Parathyroid adenoma (tissue), 2 donors: ENCODE results near the gene RASA3.

ENCODE experiments used
- H2AFZ ChIP-seq: fragments of 300-600 bp; sonication (generic); one replicate; pipeline ENCODE4 v1.7.0; 2017; ENCODE audit warnings: antibody characterized with exemption, mild to moderate bottlenecking
- H3K27ac ChIP-seq: fragments of 300-600 bp; sonication (generic); one replicate; pipeline ENCODE4 v1.7.0; 2017
- H3K27me3 ChIP-seq: fragments of 300-600 bp; sonication (generic); one replicate; pipeline ENCODE4 v1.7.0; 2017; ENCODE audit warnings: low read length; ENCODE audit not compliant: control insufficient read depth, insufficient read depth
- H3K36me3 ChIP-seq: fragments of 300-600 bp; sonication (generic); one replicate; pipeline ENCODE4 v1.7.0; 2017; ENCODE audit warnings: low read length; ENCODE audit not compliant: control insufficient read depth, insufficient read depth
- H3K4me1 ChIP-seq: fragments of 300-600 bp; sonication (generic); one replicate; pipeline ENCODE4 v1.7.0; 2017; ENCODE audit warnings: control low read depth
- H3K4me2 ChIP-seq: fragments of 300-600 bp; sonication (generic); one replicate; pipeline ENCODE4 v1.7.0; 2017; ENCODE audit warnings: low read length
- H3K4me3 ChIP-seq: fragments of 300-600 bp; sonication (generic); one replicate; pipeline ENCODE4 v1.7.0; 2017; ENCODE audit warnings: low read depth, low read length
- H3K79me2 ChIP-seq: fragments of 300-600 bp; sonication (generic); one replicate; pipeline ENCODE4 v1.7.0; 2017; ENCODE audit warnings: control low read depth
- H3K9ac ChIP-seq: fragments of 300-600 bp; sonication (generic); one replicate; pipeline ENCODE4 v1.7.0; 2017; ENCODE audit warnings: mild to moderate bottlenecking
- H3K9me3 ChIP-seq: fragments of 300-600 bp; sonication (generic); one replicate; pipeline ENCODE4 v1.7.0; 2017; ENCODE audit warnings: low read length; ENCODE audit not compliant: control insufficient read depth
- TF ChIP-seq, protein P1 (sequence below): fragments of 300-600 bp; sonication (generic); IDR thresholded peaks from one replicate; pipeline ENCODE4 v1.7.0; 2017; ENCODE audit warnings: antibody characterized with exemption, mild to moderate bottlenecking
- donor health status: primary hyperparathyroidism.

The RASA3 gene

DNA sequence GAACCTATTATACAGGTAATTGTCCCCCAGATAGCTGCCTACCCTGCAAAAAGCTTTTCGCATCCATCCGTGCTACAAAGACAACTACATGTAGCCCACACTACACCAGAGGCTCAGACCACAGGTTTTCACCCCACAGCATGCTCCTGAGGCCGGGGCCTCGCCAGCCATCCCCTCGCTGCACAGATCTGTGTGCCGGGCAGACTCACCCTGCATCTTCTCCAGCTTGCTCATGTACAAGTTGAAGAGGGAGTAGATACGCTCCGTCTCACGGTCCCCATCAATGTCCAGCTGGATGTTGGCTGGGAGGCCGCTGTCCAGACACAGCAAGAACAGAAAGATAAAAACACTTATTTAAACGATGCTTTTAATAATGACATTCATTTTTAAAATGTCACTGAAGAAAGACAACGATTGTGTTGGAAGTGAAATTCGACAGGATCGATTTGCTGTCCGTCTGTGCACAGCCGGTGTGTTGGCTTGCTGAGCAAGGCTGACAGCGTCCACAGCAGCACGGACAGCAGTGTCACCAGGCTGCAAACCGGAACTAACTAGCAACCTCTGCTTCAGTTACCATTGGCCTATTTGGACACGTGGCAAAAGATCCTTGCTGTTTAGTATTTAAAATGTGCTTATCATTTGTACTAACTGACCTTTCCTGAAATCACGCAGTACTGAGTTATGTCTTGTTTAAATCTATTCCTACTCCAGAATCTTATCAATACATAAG is 140.0 kb downstream of the RASA3 start:
- Histone ChIP-seq H3K4me2 (no peak overlapping the region), H2AFZ (no peak overlapping the region), H3K4me1 (no peaks in the 10 kb centered on the region), H3K36me3 (no peaks in the 10 kb centered on the region), H3K27me3 (no peaks in the 10 kb centered on the region), H3K4me3 (no peak overlapping the region), H3K9me3 (no peaks in the 10 kb centered on the region), H3K9ac (no peak overlapping the region), H3K27ac (no peak overlapping the region), H3K79me2 (no peaks in the 10 kb centered on the region)
- TF ChIP-seq, protein P1, sequence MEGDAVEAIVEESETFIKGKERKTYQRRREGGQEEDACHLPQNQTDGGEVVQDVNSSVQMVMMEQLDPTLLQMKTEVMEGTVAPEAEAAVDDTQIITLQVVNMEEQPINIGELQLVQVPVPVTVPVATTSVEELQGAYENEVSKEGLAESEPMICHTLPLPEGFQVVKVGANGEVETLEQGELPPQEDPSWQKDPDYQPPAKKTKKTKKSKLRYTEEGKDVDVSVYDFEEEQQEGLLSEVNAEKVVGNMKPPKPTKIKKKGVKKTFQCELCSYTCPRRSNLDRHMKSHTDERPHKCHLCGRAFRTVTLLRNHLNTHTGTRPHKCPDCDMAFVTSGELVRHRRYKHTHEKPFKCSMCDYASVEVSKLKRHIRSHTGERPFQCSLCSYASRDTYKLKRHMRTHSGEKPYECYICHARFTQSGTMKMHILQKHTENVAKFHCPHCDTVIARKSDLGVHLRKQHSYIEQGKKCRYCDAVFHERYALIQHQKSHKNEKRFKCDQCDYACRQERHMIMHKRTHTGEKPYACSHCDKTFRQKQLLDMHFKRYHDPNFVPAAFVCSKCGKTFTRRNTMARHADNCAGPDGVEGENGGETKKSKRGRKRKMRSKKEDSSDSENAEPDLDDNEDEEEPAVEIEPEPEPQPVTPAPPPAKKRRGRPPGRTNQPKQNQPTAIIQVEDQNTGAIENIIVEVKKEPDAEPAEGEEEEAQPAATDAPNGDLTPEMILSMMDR: no peak

DNA sequence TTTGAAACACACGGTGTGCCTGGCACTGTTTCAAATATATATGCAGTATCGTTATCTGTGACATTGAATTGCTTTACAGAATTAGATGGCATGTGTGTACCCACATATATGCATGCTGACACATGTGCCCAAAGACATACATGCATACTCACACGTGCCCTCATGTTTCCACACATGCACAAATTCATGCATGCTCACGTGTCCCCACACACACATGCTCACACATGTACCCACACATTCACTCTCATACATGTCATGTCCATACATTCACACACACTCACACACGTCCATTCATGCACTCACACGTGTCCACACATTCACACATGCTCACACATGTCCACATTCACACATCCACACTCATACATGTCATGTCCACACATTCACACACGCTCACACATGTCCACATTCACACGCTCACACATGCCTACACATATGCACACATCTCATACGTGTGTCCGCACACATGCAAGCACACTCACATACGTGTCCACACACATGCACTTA is 140.7 kb downstream of the RASA3 start:
- Histone ChIP-seq H3K4me1 (no peaks in the 10 kb centered on the region), H2AFZ (no peak overlapping the region), H3K4me2 (no peak overlapping the region), H3K27ac (no peak overlapping the region), H3K27me3 (no peaks in the 10 kb centered on the region), H3K4me3 (no peak overlapping the region), H3K9ac (no peak overlapping the region), H3K79me2 (no peaks in the 10 kb centered on the region), H3K9me3 (no peaks in the 10 kb centered on the region), H3K36me3 (no peaks in the 10 kb centered on the region)
- TF ChIP-seq, protein P1: no peak

DNA sequence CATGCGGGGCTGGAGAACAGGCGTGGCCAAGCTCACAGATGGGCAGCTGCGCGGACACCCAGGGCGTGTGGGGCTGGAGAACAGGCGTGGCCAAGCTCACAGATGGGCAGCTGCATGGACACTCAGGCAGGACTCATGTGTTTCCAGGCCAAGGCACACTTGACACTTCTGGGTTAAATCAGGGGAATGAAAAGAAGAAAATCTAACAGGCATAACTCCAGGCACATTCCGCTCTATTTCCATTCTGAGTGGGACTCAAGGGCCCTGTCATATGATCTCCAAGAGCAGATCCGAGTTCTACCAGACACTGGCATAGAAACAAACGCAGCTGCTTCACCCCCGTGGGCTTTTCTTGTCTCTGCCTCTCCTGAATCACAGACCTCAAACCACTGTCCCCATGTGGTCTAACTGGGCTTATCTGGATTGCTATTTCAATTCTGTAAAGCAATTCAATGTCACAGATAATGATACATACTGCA is 141.2 kb downstream of the RASA3 start:
- Histone ChIP-seq H3K4me3 (no peak overlapping the region), H3K27ac (no peak overlapping the region), H3K27me3 (no peaks in the 10 kb centered on the region), H3K36me3 (no peaks in the 10 kb centered on the region), H3K4me2 (no peak overlapping the region), H3K4me1 (no peaks in the 10 kb centered on the region), H3K79me2 (no peaks in the 10 kb centered on the region), H2AFZ (no peak overlapping the region), H3K9ac (no peak overlapping the region), H3K9me3 (no peaks in the 10 kb centered on the region)
- TF ChIP-seq, protein P1: no peak

DNA sequence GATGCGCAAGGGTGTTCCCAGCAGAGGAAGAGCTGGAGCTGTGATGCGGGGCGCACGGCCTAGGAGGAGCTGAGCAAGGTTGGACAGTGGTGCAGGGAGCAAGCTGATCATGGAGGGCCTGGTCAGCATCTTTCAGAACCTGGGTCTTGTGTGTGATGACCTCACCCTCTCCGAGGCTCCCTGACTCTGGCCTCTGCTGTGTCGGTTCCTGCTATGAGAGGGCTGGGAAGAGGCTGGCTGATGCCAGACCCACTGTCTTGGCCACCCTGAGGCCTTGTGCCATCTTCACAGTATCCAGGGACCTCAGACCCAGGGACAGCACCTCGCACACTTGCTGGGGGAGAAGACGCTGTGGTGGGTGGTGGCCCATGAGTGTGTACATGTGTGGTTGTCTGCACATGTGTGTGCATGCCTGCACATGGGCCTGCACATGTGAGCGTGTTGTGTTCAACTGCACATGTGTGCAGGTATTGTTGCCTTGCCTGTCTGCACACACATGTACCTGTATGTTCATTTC is 142.0 kb downstream of the RASA3 start:
- Histone ChIP-seq H2AFZ (no peak overlapping the region), H3K36me3 (no peaks in the 10 kb centered on the region), H3K4me1 (no peaks in the 10 kb centered on the region), H3K9me3 (no peaks in the 10 kb centered on the region), H3K9ac (no peak overlapping the region), H3K4me2 (no peak overlapping the region), H3K4me3 (no peak overlapping the region), H3K27ac (no peak overlapping the region), H3K27me3 (no peaks in the 10 kb centered on the region), H3K79me2 (no peaks in the 10 kb centered on the region)
- TF ChIP-seq, protein P1: no peak
